WTC11 (cell line): ENCODE measurements around the gene GBP7. TPM values are rescaled to one million over a fixed set of nuclear protein-coding genes. Genes with fewer than 3 reads are reported as not detected.

ENCODE experiments used
- ATAC-seq: fragments of 200-7000 bp; cut with Tn5 transposase; 2 replicates; pipeline ENCODE4 v1.10.0; 2021; ENCODE audit warnings: mild to moderate bottlenecking, moderate library complexity
- CTCF ChIA-PET: fragments of 300-600 bp; sonication (Branson Sonifier 250); formaldehyde crosslinking; loops from one replicate; lab custom pipeline; 2021; ENCODE audit warnings: antibody characterized with exemption; lab: Charles Lee
- POLR2A ChIA-PET: fragments of 350-600 bp; sonication (Branson Sonifier 250); formaldehyde crosslinking; loops from one replicate; lab custom pipeline; 2021; ENCODE audit warnings: antibody characterized with exemption; lab: Charles Lee
- DNase-seq: peaks from one replicate; pipeline ENCODE4 v3.0.0; 2021; ENCODE audit warnings: low spot score
- H3K27ac Mint-ChIP-seq: 2 replicates; pipeline ENCODE4 v1.8.0; 2021; ENCODE audit warnings: mixed read lengths
- H3K27me3 Mint-ChIP-seq: 2 replicates; pipeline ENCODE4 v1.8.0; 2021; ENCODE audit warnings: low read depth, mild to moderate bottlenecking, moderate library complexity, mixed read lengths
- H3K36me3 Mint-ChIP-seq: 2 replicates; pipeline ENCODE4 v1.8.0; 2021; ENCODE audit warnings: mixed read lengths
- H3K4me1 Mint-ChIP-seq: 2 replicates; pipeline ENCODE4 v1.8.0; 2022; ENCODE audit warnings: mixed read lengths
- H3K4me3 Mint-ChIP-seq: 2 replicates; pipeline ENCODE4 v1.8.0; 2021; ENCODE audit warnings: mild to moderate bottlenecking, moderate library complexity, mixed read lengths
- H3K9me3 Mint-ChIP-seq: 2 replicates; pipeline ENCODE4 v1.8.0; 2021; ENCODE audit warnings: mixed read lengths
- ATF1 ChIP-seq: sonication (generic); formaldehyde crosslinking; IDR thresholded peaks from 2 replicates; pipeline ENCODE4 v1.8.1; 2023; ENCODE audit warnings: mild to moderate bottlenecking, moderate library complexity, missing genetic modification reagents
- ATF2 ChIP-seq: sonication (generic); formaldehyde crosslinking; IDR thresholded peaks from 2 replicates; pipeline ENCODE4 v1.8.1; 2022; ENCODE audit warnings: low read depth, missing genetic modification reagents, borderline replicate concordance
- CREB1 ChIP-seq: sonication (generic); formaldehyde crosslinking; IDR thresholded peaks from 2 replicates; pipeline ENCODE4 v1.8.0; 2023; ENCODE audit warnings: mild to moderate bottlenecking, missing genetic modification reagents
- FOXJ3 ChIP-seq: sonication (generic); formaldehyde crosslinking; IDR thresholded peaks from 2 replicates; pipeline ENCODE4 v1.9.0; 2021; ENCODE audit warnings: missing genetic modification reagents, mild to moderate bottlenecking, borderline replicate concordance
- GTF2I ChIP-seq: fragments of 250-450 bp; sonication (Bioruptor Pico); conservative IDR thresholded peaks from 2 replicates; pipeline ENCODE4 v1.4.0; 2021; ENCODE audit warnings: mild to moderate bottlenecking
- IRF2 ChIP-seq: sonication (generic); formaldehyde crosslinking; IDR thresholded peaks from 2 replicates; pipeline ENCODE4 v1.8.0; 2022; ENCODE audit warnings: low read depth, missing genetic modification reagents, borderline replicate concordance
- JAZF1 ChIP-seq: fragments of 250-450 bp; sonication (Bioruptor Pico); IDR thresholded peaks from 2 replicates; pipeline ENCODE4 v1.9.0; 2021; ENCODE audit warnings: moderate library complexity, mild to moderate bottlenecking, inconsistent platforms
- MAX ChIP-seq: sonication (generic); formaldehyde crosslinking; IDR thresholded peaks from 2 replicates; pipeline ENCODE4 v1.8.0; 2022; ENCODE audit warnings: mild to moderate bottlenecking, missing genetic modification reagents
- MXD4 ChIP-seq: fragments of 250-450 bp; sonication (Bioruptor Pico); IDR thresholded peaks from 2 replicates; pipeline ENCODE4 v1.8.0; 2021; ENCODE audit warnings: mild to moderate bottlenecking, moderate library complexity, borderline replicate concordance
- NFATC4 ChIP-seq: fragments of 250-450 bp; sonication (Bioruptor Pico); IDR thresholded peaks from 2 replicates; pipeline ENCODE4 v1.9.0; 2021; ENCODE audit warnings: mild to moderate bottlenecking
- OVOL2 ChIP-seq: fragments of 250-450 bp; sonication (Bioruptor Pico); IDR thresholded peaks from 2 replicates; pipeline ENCODE4 v1.9.0; 2021; ENCODE audit warnings: mild to moderate bottlenecking, borderline replicate concordance
- PRRX2 ChIP-seq: fragments of 250-450 bp; sonication (Bioruptor Pico); IDR thresholded peaks from 2 replicates; pipeline ENCODE4 v1.8.0; 2021; ENCODE audit warnings: mild to moderate bottlenecking
- SMAD3 ChIP-seq: sonication (generic); formaldehyde crosslinking; IDR thresholded peaks from 2 replicates; pipeline ENCODE4 v1.8.0; 2022; ENCODE audit warnings: missing genetic modification reagents, mild to moderate bottlenecking, borderline replicate concordance
- SP1 ChIP-seq: sonication (generic); formaldehyde crosslinking; conservative IDR thresholded peaks from 2 replicates; pipeline ENCODE4 v1.8.1; 2022; ENCODE audit warnings: missing genetic modification reagents
- USF1 ChIP-seq: sonication (generic); formaldehyde crosslinking; IDR thresholded peaks from 2 replicates; pipeline ENCODE4 v1.8.0; 2022; ENCODE audit warnings: mild to moderate bottlenecking, missing genetic modification reagents
- ZBTB43 ChIP-seq: sonication (generic); formaldehyde crosslinking; IDR thresholded peaks from 2 replicates; pipeline ENCODE4 v1.8.1; 2023; ENCODE audit warnings: mild to moderate bottlenecking, missing genetic modification reagents
- ZNF232 ChIP-seq: sonication (generic); formaldehyde crosslinking; IDR thresholded peaks from 2 replicates; pipeline ENCODE4 v1.8.0; 2022; ENCODE audit warnings: mild to moderate bottlenecking, missing genetic modification reagents
- total RNA-seq: library from RNA; stranded (reverse); gene quantifications from 3 replicates; pipeline ENCODE4 v1.2.3, GENCODE V29; 2021
- TF ChIP-seq, protein P1 (sequence below): sonication (generic); formaldehyde crosslinking; IDR thresholded peaks from 2 replicates; pipeline ENCODE4 v1.8.0; 2023; ENCODE audit warnings: missing genetic modification reagents, mild to moderate bottlenecking, borderline replicate concordance

GBP7 gene
- total RNA-seq, 1 experiment from 2014 or later = not detected

GRCh38 chr1:89143484-89143883, 32.3 kb downstream of the GBP7 start:
- H3K4me3 Mint-ChIP-seq = no peak overlapping the region
- H3K27ac Mint-ChIP-seq = no peak overlapping the region
- H3K36me3 Mint-ChIP-seq = no peaks in the 10 kb centered on the region
- H3K27me3 Mint-ChIP-seq = no peaks in the 10 kb centered on the region
- H3K9me3 Mint-ChIP-seq = peaks cover 2% of the 10 kb centered on the region; the same call in 1 of the 2 replicates
- ATAC-seq (no peak; the same call in 1 of the 2 replicates), DNase-seq (no peak)
- POLR2A ChIA-PET = no interaction called here
- no peak for TF ChIP-seq FOXJ3
- no peak for TF ChIP-seq USF1 (CRISPR knock-in tag)
- TF ChIP-seq SP1 (CRISPR knock-in tag) = no peak
- no peak for TF ChIP-seq ATF2 (CRISPR knock-in tag)
- no peaks in the 10 kb centered on the region for H3K4me1 Mint-ChIP-seq
- CTCF ChIA-PET = no interaction called here

GRCh38 chr1:89142160-89142559, 33.6 kb downstream of the GBP7 start:
- ATAC-seq (no peak), DNase-seq (no peak)
- no peak overlapping the region for H3K27ac Mint-ChIP-seq
- no peak for TF ChIP-seq IRF2 (CRISPR knock-in tag)
- TF ChIP-seq MXD4 (CRISPR knock-in tag) = no peak
- TF ChIP-seq JAZF1 (CRISPR knock-in tag) = no peak
- TF ChIP-seq ZNF232 (CRISPR knock-in tag) = no peak
- no peak for TF ChIP-seq PRRX2
- TF ChIP-seq SMAD3 (CRISPR knock-in tag) = no peak
- TF ChIP-seq NFATC4 = no peak
- TF ChIP-seq OVOL2 (CRISPR knock-in tag) = no peak
- no peak for TF ChIP-seq ZBTB43 (CRISPR knock-in tag)
- TF ChIP-seq GTF2I (CRISPR knock-in tag) = no peak
- TF ChIP-seq, protein P1, sequence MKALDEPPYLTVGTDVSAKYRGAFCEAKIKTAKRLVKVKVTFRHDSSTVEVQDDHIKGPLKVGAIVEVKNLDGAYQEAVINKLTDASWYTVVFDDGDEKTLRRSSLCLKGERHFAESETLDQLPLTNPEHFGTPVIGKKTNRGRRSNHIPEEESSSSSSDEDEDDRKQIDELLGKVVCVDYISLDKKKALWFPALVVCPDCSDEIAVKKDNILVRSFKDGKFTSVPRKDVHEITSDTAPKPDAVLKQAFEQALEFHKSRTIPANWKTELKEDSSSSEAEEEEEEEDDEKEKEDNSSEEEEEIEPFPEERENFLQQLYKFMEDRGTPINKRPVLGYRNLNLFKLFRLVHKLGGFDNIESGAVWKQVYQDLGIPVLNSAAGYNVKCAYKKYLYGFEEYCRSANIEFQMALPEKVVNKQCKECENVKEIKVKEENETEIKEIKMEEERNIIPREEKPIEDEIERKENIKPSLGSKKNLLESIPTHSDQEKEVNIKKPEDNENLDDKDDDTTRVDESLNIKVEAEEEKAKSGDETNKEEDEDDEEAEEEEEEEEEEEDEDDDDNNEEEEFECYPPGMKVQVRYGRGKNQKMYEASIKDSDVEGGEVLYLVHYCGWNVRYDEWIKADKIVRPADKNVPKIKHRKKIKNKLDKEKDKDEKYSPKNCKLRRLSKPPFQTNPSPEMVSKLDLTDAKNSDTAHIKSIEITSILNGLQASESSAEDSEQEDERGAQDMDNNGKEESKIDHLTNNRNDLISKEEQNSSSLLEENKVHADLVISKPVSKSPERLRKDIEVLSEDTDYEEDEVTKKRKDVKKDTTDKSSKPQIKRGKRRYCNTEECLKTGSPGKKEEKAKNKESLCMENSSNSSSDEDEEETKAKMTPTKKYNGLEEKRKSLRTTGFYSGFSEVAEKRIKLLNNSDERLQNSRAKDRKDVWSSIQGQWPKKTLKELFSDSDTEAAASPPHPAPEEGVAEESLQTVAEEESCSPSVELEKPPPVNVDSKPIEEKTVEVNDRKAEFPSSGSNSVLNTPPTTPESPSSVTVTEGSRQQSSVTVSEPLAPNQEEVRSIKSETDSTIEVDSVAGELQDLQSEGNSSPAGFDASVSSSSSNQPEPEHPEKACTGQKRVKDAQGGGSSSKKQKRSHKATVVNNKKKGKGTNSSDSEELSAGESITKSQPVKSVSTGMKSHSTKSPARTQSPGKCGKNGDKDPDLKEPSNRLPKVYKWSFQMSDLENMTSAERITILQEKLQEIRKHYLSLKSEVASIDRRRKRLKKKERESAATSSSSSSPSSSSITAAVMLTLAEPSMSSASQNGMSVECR (CRISPR knock-in tag) = no peak
- TF ChIP-seq CREB1 (CRISPR knock-in tag) = no peak
- TF ChIP-seq ATF1 (CRISPR knock-in tag) = no peak
- TF ChIP-seq MAX (CRISPR knock-in tag) = no peak
- CTCF ChIA-PET = no interaction called here
- H3K4me3 Mint-ChIP-seq = no peak overlapping the region
- H3K27me3 Mint-ChIP-seq = no peaks in the 10 kb centered on the region
- H3K36me3 Mint-ChIP-seq = no peaks in the 10 kb centered on the region
- H3K9me3 Mint-ChIP-seq = peaks cover 10% of the 10 kb centered on the region; the same call in 1 of the 2 replicates
- no peaks in the 10 kb centered on the region for H3K4me1 Mint-ChIP-seq
- POLR2A ChIA-PET = no interaction called here
